Kidney epithelial cell (primary cell): ENCODE results near the gene CDH18. TPM values are rescaled to one million over a fixed set of nuclear protein-coding genes. Genes with fewer than 3 reads are reported as not detected.

Experiments
- DNase-seq: peaks from one replicate; pipeline ENCODE4 v3.0.0-alpha.2; 2010; ENCODE audit warnings: low read depth
- H3K27me3 ChIP-seq: 2 replicates; pipeline ENCODE4 v1.6.0; 2011; ENCODE audit warnings: low read length; ENCODE audit not compliant: control insufficient read depth, insufficient read depth
- H3K36me3 ChIP-seq: 2 replicates; pipeline ENCODE4 v1.5.1; 2011; ENCODE audit warnings: low read length; ENCODE audit not compliant: control insufficient read depth, insufficient read depth
- H3K4me3 ChIP-seq: 2 replicates; pipeline ENCODE4 v1.5.1; 2011; ENCODE audit warnings: low read depth, mild to moderate bottlenecking, control low read depth, low read length
- CTCF ChIP-seq: IDR thresholded peaks from 2 replicates; pipeline ENCODE4 v1.5.1; 2011; ENCODE audit warnings: mild to moderate bottlenecking, moderate library complexity, low read length, control low read depth, inconsistent platforms; ENCODE audit not compliant: insufficient read depth, poor library complexity, severe bottlenecking
- total RNA-seq: library from RNA; depleted of rRNA; stranded (reverse); fragments of >200 nt; gene quantifications from 2 replicates; pipeline ENCODE4 v1.2.3, GENCODE V29; 2015

CDH18 gene
- total RNA-seq, 1 donor from 2014 or later = 0.21 TPM

GRCh38 chr5:19462019-19462418 is 526.0 kb downstream of the CDH18 start:
- Histone ChIP-seq H3K4me3 (no peak overlapping the region), H3K27me3 (no peaks in the 10 kb centered on the region), H3K36me3 (no peaks in the 10 kb centered on the region)
- DNase-seq = no peak
- TF ChIP-seq CTCF = no peak

DNA sequence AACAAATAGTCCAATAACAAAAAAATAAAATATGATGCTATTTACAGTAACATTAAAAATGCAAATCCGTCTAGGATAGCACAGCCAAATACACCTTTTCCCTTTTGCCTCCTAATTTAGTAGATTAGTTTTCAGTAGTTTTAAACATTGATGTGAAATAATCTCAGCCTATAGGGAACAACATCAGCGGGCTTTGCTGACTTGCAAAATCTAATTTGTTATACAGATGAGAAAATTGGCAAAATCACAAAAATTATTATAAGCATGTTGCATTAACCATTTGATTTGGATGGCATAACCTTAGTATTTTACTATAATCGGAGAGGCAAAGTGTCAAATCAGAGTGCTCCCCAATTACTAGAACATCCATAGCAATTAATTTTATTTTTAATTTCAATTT is 563.5 kb downstream of the CDH18 start:
- no peak for DNase-seq
- no peaks in the 10 kb centered on the region for H3K36me3 ChIP-seq
- no peak for TF ChIP-seq CTCF
- no peak overlapping the region for H3K4me3 ChIP-seq
- no peaks in the 10 kb centered on the region for H3K27me3 ChIP-seq
